ENCODE data around the gene PIF1.

GRCh38 chr15:64781299-64781698 is 44.1 kb downstream of the PIF1 start:
- no peak for TF ChIP-seq CTCF (conservative IDR thresholded peaks at IDR 0.05)
- no peak for TF ChIP-seq ZFX (IDR thresholded peaks at IDR 0.05)

All from C4-2B (cell line).